IMR-90 (cell line): ENCODE measurements around the gene BPI.

Source experiments
- BHLHE40 ChIP-seq: fragments of 150-350 bp; IDR thresholded peaks from 2 replicates; pipeline ENCODE4 v1.6.1; 2016; ENCODE audit warnings: mild to moderate bottlenecking, low read depth, low read length
- CEBPB ChIP-seq: IDR thresholded peaks from 2 replicates; pipeline ENCODE4 v1.6.1; 2012; ENCODE audit warnings: low read depth, low read length, improper control_type of control experiment
- CHD1 ChIP-seq: IDR thresholded peaks from 2 replicates; pipeline ENCODE4 v1.6.1; 2012; ENCODE audit warnings: low read depth, low read length, improper control_type of control experiment
- ELK1 ChIP-seq: fragments of 150-350 bp; IDR thresholded peaks from 2 replicates; pipeline ENCODE4 v1.6.1; 2016; ENCODE audit warnings: low read depth, mild to moderate bottlenecking, low read length, moderate library complexity, borderline replicate concordance
- MAFK ChIP-seq: IDR thresholded peaks from 2 replicates; pipeline ENCODE4 v1.6.1; 2012; ENCODE audit warnings: low read depth, low read length, improper control_type of control experiment
- POLR2A ChIP-seq: IDR thresholded peaks from 2 replicates; pipeline ENCODE4 v1.6.1; 2012; ENCODE audit warnings: mild to moderate bottlenecking, low read depth, low read length
- RAD21 ChIP-seq: IDR thresholded peaks from 2 replicates; pipeline ENCODE4 v1.6.1; 2012; ENCODE audit warnings: low read length, improper control_type of control experiment
- RCOR1 ChIP-seq: IDR thresholded peaks from 2 replicates; pipeline ENCODE4 v1.6.1; 2012; ENCODE audit warnings: mild to moderate bottlenecking, low read length, improper control_type of control experiment; ENCODE audit not compliant: insufficient replicate concordance
- RFX5 ChIP-seq: IDR thresholded peaks from 2 replicates; pipeline ENCODE4 v1.8.0; 2012; ENCODE audit warnings: low read depth, mild to moderate bottlenecking, low read length, moderate library complexity
- SMC3 ChIP-seq: fragments of 150-350 bp; IDR thresholded peaks from 2 replicates; pipeline ENCODE4 v1.6.1; 2016; ENCODE audit warnings: low read depth, mild to moderate bottlenecking, antibody characterized with exemption, low read length, moderate library complexity
- TF ChIP-seq, protein P1 (sequence below): conservative IDR thresholded peaks from 2 replicates; pipeline ENCODE4 v1.5.1; 2012; ENCODE audit warnings: mild to moderate bottlenecking, low read depth, low read length, improper control_type of control experiment
- TF ChIP-seq, protein P2 (sequence below): fragments of 150-350 bp; IDR thresholded peaks from 2 replicates; pipeline ENCODE4 v1.6.1; 2017; ENCODE audit warnings: mild to moderate bottlenecking, antibody characterized with exemption, low read length, low read depth

DNA sequence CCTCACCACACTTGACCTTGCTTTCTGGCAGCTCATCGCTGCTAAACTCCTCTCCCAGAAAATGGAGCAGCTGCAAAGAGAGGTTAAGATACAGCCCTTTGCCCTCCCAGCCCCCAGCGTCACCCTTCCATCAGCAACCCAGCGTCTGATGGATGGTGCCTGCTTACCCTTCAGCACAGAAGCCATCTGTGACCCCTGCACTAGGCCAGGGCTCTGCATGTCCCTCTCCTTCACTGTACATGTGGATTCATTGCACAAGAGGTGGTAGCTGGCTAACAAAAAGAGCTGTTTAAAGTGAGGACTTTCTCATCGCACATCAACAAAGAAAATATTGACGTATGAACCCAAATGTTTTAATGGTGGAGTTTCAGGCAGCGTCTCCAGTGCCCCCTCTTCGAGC lies 54.6 kb downstream of the BPI start:
- TF ChIP-seq CEBPB, result no peak
- TF ChIP-seq, protein P1, sequence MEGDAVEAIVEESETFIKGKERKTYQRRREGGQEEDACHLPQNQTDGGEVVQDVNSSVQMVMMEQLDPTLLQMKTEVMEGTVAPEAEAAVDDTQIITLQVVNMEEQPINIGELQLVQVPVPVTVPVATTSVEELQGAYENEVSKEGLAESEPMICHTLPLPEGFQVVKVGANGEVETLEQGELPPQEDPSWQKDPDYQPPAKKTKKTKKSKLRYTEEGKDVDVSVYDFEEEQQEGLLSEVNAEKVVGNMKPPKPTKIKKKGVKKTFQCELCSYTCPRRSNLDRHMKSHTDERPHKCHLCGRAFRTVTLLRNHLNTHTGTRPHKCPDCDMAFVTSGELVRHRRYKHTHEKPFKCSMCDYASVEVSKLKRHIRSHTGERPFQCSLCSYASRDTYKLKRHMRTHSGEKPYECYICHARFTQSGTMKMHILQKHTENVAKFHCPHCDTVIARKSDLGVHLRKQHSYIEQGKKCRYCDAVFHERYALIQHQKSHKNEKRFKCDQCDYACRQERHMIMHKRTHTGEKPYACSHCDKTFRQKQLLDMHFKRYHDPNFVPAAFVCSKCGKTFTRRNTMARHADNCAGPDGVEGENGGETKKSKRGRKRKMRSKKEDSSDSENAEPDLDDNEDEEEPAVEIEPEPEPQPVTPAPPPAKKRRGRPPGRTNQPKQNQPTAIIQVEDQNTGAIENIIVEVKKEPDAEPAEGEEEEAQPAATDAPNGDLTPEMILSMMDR, result no peak
- TF ChIP-seq, protein P2, sequence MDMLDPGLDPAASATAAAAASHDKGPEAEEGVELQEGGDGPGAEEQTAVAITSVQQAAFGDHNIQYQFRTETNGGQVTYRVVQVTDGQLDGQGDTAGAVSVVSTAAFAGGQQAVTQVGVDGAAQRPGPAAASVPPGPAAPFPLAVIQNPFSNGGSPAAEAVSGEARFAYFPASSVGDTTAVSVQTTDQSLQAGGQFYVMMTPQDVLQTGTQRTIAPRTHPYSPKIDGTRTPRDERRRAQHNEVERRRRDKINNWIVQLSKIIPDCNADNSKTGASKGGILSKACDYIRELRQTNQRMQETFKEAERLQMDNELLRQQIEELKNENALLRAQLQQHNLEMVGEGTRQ, result no peak
- TF ChIP-seq POLR2A, result no peak
- no peak for TF ChIP-seq SMC3
- TF ChIP-seq RAD21, result no peak
- TF ChIP-seq ELK1, result no peak
- TF ChIP-seq RCOR1, result no peak
- no peak for TF ChIP-seq RFX5
- TF ChIP-seq MAFK, result no peak
- TF ChIP-seq BHLHE40, result no peak
- no peak for TF ChIP-seq CHD1
